Left cardiac atrium (tissue), 4 donors: ENCODE results near the gene GSDME. TPM values are rescaled to one million over a fixed set of nuclear protein-coding genes. Genes with fewer than 3 reads are reported as not detected.
A peak's percentile ranks its signal among the peaks of the same experiment; 100 is the strongest.

Experiments used
- ATAC-seq, 2 donors: fragments of 200-7000 bp; cut with Tn5 transposase; one replicate each; pipeline ENCODE4 v1.9.1; 2020; ENCODE audit warnings: mild to moderate bottlenecking in 2 of 2, moderate library complexity in 2 of 2
- DNase-seq: peaks from one replicate; pipeline ENCODE4 v3.0.0-alpha.2; 2020
- intact Hi-C, 2 donors: fragments of 100-400 bp; cut with DNase I; formaldehyde crosslinking; loops; one replicate each; pipeline versions ENCODE4 v1.14.1 to v1.15.1; 2022 to 2023
- total RNA-seq, 2 donors: library from RNA; stranded (reverse); fragmentation: NEBNext Ultra II Directional; extraction: Animal tissue kit (Norgen Biotek cat#: 25700); gene quantifications; one replicate each; pipeline ENCODE4 v1.2.1, GENCODE V29; 2021
- donor health status: DM: no; HTN: yes; CAD: no.
- donor health status: DM: no; HTN: yes; CAD: no; lungs with severe emphysema.
- donor health status: DM: yes; HTN: yes; CAD: no.
- donor health status: Dilated cardiomyopathy.

GSDME gene
- total RNA-seq, 2 donors from 2014 or later: 6.4 to 8.6 TPM

GRCh38 chr7:24713850-24714675 lies 43.2 kb downstream of the GSDME start:
- ATAC-seq (no peak), DNase-seq (no peak)
- intact Hi-C loops: no loop called here

GRCh38 chr7:24713039-24713793 lies 44.0 kb downstream of the GSDME start:
- intact Hi-C loops: no loop called here
- DNase-seq (no peak), ATAC-seq (no peak)

GRCh38 chr7:24709585-24710360 lies 47.5 kb downstream of the GSDME start:
- DNase-seq: no peak
- intact Hi-C loops: no loop called here

GRCh38 chr7:24709051-24709450 lies 48.2 kb downstream of the GSDME start:
- intact Hi-C loops: no loop called here
- DNase-seq: no peak
- ATAC-seq: no peak

More at GRCh38 chr7:24709585-24710360, 47.5 kb downstream of the GSDME start:
- no peak for ATAC-seq

- ATAC-seq (no peak), DNase-seq (no peak)
- intact Hi-C loops: no loop called here
Observed at GRCh38 chr7:24707988-24708615, 49.2 kb downstream of the GSDME start.

GRCh38 chr7:24706211-24707170 lies 50.8 kb downstream of the GSDME start:
- DNase-seq: no peak
- no peak for ATAC-seq
- intact Hi-C loops: no loop called here

GRCh38 chr7:24705461-24705954 lies 51.8 kb downstream of the GSDME start:
- no peak for DNase-seq
- intact Hi-C loops: no loop called here
- no peak for ATAC-seq

- intact Hi-C loops: no loop called here
- no peak for DNase-seq
- ATAC-seq: peak; percentile 17 to 21
Observed at GRCh38 chr7:24704311-24704710, 53.0 kb downstream of the GSDME start.

- no peak for DNase-seq
- intact Hi-C loops: no loop called here
- peak in 1 of 2 donors; percentile 52 for ATAC-seq
Observed at GRCh38 chr7:24703296-24703695, 54.0 kb downstream of the GSDME start.

- ATAC-seq (peak; percentile 23 to 33), DNase-seq (no peak)
- intact Hi-C loops: no loop called here
Observed at GRCh38 chr7:24702755-24703154, 54.5 kb downstream of the GSDME start.

- intact Hi-C loops: no loop called here
- no peak for DNase-seq
- ATAC-seq: peak in 1 of 2 donors; percentile 23
Observed at GRCh38 chr7:24701261-24702235, 55.7 kb downstream of the GSDME start.

GRCh38 chr7:24700521-24701260 lies 56.6 kb downstream of the GSDME start:
- ATAC-seq: peak in 1 of 2 donors; percentile 6
- intact Hi-C loops: no loop called here
- no peak for DNase-seq

GRCh38 chr7:24698531-24699266 lies 58.6 kb downstream of the GSDME start:
- no peak for DNase-seq
- no peak for ATAC-seq
- intact Hi-C loops: no loop called here

GRCh38 chr7:24697416-24697815 lies 59.8 kb downstream of the GSDME start:
- DNase-seq (no peak), ATAC-seq (no peak)
- intact Hi-C loops: no loop called here

- DNase-seq (no peak), ATAC-seq (no peak)
- intact Hi-C loops: no loop called here
Observed at GRCh38 chr7:24692592-24692991, 64.7 kb downstream of the GSDME start.
